Activated T-cell treated with anti-CD3 and anti-CD28 coated beads for 48 hours (primary cell): ENCODE data around the gene ATG12.
"Not testable (repeated sequence)": the region's sequence is repeated elsewhere in the genome, so short reads cannot be mapped to it uniquely, and the experiment has no call there.

ENCODE experiments used
- DNase-seq: peaks from one replicate; pipeline ENCODE4 v3.0.0-alpha.2; 2020; ENCODE audit warnings: low read depth

Gene ATG12

DNA sequence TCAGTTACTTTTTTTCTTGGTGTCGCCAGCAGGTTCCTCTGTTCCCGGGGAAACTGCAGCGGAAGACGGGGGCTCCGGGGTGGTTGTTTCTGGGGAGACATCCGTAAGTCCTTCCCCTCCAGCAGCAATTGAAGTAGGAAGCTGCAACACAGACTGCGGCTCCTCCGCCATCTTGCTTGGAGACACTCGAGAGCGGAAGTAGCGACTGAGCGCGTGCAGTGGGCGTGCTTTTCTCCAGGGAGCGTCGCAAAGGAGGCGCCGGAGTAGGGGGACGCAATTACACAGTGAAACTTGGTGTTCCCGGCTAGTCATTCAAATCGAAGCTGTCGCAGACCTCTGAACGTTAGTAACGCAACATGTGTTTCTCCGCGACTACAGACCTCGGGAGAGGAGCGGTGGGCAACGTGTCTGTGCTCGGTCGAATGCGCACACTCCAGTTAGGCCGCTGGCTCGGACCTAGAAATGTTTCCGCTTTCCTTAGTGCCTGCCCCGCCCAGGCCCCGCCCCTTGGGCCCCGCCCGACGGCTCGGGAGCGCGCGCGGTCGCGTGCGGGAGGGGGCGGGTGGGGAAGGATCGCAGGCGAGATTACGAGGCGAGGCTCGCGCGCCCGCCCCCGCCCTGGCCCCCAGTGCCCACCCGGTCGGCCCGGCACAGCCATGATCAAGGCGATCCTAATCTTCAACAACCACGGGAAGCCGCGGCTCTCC, at the start of gene ATG12, which contains the start of gene AP3S1:
TSS of gene ATG12 (minus strand) at position 184 of the 707 bp plus-strand sequence. CDS start at position 171, 13 bp downstream.
TSS of gene AP3S1 (plus strand) at position 554 of the 707 bp plus-strand sequence. CDS start at position 657, 103 bp downstream.
- peak; percentile 86 for DNase-seq

DNA sequence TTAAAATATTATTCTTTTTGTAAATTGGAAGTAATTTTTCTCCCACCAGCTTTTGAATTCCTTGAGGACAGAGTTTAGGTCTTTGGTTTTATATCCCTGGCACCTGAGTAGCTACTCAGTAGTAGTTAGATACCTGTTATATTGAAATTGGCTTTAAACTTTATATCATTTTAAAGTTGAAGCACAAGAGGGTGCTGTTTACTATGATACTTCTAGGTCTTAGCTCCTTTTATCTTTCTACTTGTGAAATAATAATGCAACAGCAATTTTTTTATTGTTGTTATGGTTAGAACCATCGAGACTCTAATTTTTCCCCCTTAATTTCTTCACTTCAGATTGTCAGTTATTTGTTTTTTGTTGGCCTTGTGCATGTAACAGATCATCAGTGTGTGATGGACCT, 46.7 kb upstream of the ATG12 start:
- no peak for DNase-seq

DNA sequence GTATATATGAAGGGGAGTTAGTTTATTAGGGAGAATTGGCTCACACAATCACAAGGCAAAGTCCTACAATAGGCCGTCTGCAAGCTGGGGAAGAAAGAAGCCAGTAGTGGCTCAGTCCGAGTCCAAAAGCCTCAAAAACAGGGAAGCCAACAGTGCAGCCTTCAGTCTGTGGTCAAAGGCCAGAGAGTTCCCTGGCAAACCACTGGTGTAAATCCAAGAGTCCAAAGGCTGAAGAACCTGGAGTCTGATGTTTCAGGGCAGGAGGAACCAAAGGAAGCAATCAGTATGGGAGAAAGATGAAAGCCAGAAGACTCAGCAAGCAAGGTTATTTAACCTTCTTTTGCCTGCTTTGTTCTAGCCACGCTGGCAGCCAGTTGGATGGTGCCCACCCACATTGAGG, 43.8 kb upstream of the ATG12 start:
- not testable (repeated sequence) for DNase-seq

DNA sequence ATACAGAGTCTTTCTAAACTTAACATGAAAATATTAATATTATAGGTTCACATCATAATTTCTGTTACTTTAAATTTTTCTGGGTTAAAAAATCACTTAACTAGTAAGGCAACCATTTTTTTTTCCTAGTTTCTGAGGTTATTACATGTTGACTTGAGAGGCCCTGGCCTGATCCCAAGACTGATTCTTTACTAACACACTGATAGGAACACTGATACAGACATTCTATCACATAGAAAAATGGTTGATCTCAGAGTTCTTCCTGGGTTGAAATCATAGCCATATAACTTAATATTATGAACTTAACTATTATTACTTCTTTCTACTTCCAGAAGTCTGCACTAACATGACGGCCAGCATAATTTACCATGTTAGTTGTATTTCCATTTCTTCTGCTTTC, 43.3 kb upstream of the ATG12 start:
- DNase-seq, result no peak

DNA sequence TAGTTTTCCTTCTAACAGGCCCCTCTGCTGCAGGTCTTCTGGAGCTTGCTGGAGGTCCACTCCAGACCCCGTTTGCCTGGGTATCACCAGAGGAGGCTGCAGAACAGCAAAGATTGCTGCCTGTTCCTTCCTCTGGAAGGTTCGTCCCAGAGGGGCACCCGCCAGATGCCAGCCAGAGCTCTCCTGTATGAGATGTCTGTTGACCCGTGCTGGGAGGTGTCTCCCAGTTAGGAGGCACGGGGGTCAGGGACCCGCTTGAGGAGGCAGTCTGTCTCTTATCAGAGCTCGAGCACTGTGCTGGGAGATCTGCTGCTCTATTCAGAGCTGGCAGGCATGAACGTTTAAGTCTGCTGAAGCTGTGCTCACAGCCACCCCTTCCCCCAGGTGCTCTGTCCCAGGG, 41.1 kb upstream of the ATG12 start:
- not testable (repeated sequence) for DNase-seq

DNA sequence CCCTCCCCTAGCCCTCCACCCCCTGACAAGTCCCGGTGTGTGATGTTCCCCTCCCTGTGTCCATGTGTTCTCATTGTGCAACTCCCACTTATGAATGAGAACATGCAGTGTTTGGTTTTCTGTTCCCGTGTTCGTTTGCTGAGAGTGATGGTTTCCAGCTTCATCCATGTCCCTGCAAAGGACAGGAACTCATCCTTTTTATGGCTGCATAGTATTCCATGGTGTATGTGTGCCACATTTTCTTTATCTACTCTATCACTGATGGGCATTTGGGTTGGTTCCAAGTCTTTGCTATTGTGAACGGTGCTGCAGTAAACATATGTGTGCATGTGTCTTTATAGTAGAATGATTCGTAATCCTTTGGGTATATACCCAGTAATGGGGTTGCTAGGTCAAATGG, 36.0 kb upstream of the ATG12 start:
- not testable (repeated sequence) for DNase-seq

DNA sequence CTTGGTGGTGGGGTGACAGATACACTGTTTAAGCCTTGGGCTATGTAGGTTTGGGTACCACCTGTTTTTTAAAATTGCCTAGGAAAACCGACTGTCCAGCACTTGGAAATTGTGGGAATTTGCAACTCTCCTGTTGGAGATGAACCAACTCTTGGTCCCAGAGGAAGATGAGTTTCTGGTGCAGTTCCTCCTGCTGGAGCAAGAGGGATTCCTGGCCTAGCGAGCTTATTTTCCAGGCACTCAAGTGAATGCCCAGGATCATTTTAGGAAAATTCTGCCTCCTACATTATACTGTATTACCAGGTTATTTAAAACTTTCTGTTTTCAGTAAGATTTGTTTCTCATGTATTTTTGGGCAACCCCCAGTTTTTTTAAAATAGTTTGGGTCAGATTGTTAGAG, 34.1 kb upstream of the ATG12 start:
- DNase-seq, result no peak

DNA sequence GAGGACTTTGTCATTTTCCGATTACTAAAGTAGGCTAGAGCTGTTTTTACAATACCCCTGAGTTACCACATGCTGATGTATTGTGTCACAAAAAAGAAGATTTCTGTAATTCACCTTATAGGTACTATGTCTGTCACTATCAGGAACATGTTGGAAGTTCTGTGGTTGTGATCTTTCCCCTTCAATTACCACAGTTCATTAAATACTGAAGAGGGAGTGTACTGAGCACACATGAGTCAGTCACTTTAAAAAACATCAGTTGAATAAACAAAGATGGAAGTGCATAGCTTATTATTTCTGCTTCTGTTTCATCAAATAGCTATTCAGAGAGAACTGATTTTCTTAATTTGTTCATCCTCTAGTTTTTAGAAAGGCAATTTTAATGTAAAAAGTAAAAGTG, 32.0 kb upstream of the ATG12 start:
- no peak for DNase-seq

DNA sequence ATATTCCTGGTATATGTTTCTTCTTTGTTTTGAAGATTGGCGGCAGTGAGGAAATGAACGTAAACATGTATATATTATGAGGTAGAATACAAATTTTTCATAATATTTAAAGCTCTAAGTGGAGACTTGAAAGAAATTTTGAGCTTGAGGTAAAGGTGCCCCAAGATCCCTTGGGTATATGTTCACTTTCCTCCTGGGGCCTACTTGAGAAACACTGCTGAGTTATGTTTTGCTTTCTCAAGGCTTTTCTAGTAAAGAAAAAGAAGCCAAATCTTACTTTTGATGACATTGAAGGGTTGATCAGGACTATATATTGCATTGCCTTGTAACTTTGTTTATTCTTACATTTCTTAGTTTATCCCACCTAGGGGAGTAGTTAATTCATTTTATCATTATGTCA, 31.1 kb upstream of the ATG12 start:
- no peak for DNase-seq

DNA sequence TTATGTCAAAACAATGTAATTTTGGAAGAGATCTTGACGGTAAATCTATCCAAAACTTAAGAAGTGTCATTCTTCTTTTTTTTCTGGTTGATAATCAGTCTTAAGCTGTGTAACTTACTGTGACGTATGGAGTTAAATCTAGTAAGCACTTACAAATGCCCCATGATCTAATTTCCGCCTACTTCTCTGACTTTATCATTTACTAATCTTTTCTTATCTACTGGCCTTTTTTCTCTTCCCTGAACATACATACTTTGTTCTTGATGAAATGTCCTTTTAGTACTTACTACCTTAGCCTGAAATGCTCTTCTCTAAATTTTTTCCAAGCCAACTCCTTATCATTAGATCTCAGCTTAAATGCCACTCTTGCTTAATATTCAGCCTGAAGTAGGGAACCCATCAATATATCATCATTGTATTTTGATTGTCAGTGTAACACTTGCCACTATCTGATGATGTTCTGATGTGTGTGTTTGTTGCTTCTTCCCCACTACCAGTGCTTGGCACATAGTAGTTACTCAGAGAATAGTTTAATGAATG, 28.0 kb upstream of the ATG12 start:
- DNase-seq, result no peak

DNA sequence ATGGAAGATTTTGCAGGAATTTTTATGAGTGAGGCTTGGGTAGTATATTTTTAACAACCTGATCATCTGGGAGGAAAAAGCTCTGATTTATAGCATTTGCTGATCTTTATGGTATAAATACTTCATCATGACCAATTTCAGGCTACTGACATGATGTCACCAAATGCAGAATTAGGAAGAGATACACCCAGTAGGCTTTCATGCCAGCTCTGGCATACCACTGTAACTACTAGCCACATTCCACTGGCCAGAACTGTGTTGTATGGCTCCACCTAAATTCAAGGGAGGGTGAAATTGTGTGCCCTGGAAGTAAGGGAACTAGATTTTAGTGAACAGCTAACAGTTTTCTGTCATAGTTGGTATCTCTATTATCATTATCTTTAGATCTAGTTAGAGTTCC, 18.0 kb upstream of the ATG12 start:
- DNase-seq, result no peak

DNA sequence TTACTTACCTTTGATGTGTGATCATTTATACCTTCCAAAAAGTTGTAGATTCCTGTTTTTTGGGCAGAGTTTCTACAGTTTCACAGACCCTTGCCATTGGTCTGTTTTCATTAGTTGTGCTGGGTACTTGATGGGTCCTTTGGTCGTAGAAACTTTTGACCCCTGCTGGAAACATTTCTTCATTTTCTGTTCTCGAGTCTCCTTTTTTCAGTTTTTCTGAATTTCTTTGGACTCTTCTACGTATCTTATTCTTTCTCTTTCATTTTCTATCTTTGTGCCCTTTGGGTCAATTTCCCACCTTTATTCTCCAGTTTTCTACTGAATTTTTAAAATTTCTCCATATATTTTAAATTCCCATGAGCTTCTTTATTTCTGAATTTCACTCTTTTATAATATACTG, 17.0 kb upstream of the ATG12 start:
- DNase-seq, result no peak

DNA sequence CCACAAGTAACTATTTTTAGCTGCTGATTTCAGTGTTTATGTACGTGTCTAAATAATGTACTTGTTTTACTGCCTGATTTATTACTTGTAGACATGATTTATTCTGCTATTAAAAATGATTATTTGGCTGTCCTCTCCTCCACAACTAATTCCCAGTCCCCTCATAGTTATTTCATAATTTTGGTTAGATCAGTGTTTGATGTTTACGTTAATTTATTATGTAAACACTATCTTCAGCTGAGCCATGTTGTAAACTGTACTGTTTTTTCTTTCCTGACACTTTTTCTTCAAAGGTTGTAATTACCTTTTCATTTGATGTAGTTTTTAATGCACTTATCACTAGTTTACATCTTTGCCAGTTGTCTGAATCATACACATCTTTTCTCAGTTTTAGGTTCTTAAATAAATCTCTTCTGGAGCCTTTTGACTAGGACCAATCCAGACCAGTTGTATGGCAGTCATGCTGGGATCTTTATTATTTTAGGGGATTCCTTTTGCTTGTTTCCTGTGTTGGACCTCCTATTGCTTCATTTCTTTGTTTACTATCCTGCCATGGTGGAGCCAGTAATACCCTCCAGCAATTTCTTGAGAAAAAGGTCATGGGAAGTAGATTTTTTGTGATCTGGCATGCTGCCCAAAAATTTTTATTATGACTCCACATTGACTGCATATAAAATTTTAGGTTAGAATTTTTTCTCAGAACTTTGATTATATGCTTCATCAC, 16.4 kb upstream of the ATG12 start:
- no peak for DNase-seq

DNA sequence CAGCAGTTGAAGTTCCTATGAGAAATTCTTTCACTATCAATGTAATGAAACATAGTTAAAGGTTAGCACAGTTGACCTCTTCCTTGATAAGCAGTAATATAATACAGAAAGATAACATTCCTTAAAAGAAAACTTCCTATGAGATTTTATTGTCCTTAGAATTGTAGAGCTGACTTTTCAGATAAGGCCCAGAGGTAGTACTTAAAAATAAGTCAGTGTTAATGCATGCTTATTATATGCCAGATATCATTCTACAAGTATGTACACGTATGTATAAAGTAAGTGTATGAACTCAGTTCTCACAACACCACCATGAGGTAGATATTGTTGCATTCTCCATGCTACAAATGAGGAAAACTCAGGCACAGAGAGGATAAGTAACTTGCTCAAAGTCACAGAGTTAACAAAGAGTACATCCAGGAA, 15.7 kb upstream of the ATG12 start:
- DNase-seq, result no peak

DNA sequence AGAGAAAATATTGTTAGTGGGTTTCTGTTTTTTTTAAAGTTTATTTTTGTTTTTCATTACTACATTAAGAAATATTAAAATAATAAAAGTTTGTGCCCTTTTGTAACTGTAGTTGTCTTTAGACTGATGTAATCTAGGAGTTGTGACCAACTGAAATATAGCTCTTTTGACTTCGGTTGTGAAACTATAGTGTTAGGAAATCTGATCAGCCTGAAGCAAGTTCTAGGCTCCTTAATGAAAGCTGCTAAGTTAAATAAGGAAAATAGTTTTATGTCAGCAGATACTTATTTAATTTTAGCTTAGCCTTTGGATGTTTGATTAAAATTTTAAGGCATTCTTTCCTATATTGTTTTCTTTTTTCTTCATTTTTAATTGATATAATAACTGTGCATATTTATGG, 14.6 kb upstream of the ATG12 start:
- no peak for DNase-seq

DNA sequence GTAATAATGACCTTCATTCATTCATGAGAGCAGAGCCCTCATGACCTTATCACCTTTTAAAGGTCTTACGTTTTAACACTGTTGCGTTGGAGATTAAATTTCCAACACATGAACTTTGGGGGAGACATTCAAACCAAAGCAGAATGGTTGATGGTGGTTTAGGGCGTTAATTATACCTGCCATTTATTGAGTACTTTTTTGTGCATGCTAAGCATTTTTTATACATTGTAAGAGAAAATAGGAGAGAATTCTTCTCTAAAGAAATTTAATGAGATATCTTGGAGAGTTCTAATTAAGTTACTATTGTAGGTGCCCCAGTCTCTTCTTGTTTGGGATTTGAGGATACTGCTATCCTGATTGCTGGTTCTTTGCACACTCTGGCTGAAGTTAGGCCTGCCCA, 12.8 kb upstream of the ATG12 start:
- DNase-seq, result no peak

DNA sequence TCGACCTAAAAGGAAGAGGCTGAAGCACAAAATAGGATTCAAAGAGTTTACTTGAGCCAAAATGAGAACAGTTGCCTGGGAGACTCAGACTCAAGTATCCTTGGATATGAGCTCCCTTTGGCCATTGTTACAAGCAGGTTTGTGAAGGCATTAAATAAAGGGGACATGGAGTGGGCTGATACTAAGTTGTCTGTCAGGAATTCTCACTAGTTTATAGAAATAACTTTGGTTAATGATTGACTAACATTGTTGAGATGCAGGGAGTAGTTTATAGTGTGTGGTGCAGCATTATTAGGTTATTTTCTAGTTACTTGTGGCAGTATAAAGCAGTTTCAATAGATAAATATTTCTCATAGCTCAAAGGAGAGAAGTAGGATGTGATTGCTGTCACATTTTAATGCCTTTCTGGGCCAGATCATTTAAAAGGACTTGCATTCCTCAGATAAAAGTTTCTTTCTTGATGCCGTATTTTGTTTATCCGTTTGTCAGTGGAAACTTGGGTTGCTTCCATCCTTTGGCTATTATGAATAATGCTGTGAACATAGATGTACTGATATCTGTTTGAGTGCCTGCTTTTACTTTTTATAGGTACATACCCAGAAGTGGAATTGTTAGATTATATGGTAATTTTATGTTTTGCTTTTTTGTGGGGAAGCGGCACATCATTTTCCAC, 9.5 kb upstream of the ATG12 start:
- DNase-seq, result no peak

DNA sequence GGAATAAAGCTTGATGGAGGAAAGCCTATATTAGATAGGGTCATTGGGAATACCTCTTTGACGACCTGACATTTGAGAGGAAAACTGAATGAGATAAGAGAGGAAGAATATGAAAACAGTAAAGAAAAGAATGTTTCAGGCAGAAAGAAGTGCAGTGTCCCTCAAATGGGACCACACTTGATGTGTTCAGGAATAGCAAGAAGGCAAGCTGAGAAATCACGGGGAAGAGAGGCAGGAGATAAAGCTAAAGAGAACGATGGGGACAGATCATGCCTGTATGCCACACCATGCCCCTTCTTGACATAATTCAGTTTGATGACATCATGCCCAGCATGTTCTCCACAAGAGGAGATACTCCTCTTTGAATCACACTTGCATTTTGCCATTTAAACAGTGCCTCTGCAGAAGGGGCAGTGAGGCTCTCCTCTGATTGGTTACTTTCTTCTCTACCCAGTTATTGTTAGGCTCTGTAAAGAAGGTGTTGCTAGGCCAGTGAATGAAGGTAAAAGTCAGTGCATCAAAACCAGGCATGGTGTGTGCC, 8.0 kb upstream of the ATG12 start:
- no peak for DNase-seq

DNA sequence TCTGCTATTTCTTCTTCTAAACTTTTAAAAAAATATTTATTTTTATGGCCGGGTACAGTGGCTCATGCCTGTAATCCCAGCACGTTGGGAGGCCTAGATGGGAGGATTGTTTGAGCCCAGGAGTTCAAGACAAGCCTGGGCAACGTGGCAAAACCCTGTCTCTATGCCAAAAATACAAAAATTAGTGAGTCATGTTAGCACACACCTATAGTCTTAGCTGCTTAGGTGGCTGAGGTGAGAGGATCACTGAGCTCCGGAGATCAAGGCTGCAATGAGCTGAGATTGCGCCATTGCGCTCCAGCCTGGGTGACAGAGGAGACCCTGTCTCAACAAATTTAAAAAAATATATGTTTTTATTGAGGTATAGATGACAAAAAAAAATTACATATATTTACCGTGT, 5.9 kb upstream of the ATG12 start:
- no peak for DNase-seq

DNA sequence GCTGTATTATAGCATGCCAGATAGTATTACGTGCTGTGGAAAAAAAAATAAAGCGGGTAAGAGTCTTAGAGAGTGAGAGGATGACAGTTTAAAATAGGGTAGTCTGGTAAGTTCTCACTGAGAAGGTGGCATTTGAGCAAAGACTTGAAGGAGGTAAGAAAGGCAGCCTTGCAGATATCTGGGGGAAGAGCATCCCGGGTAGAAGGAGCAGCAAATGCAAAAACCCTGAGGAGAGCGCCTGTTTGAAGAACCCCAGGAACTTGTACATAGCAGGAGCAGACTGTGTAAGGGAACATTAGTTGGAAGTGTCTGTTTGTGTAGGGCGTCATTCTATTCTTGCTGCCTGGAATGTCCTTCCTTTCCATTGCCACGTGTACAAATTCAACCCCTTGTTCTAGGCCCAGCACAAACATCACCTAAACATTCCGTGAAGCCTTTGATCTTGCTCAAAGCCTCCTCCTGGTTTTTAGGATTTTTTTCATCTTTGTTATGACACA, 3.0 kb upstream of the ATG12 start:
- no peak for DNase-seq

DNA sequence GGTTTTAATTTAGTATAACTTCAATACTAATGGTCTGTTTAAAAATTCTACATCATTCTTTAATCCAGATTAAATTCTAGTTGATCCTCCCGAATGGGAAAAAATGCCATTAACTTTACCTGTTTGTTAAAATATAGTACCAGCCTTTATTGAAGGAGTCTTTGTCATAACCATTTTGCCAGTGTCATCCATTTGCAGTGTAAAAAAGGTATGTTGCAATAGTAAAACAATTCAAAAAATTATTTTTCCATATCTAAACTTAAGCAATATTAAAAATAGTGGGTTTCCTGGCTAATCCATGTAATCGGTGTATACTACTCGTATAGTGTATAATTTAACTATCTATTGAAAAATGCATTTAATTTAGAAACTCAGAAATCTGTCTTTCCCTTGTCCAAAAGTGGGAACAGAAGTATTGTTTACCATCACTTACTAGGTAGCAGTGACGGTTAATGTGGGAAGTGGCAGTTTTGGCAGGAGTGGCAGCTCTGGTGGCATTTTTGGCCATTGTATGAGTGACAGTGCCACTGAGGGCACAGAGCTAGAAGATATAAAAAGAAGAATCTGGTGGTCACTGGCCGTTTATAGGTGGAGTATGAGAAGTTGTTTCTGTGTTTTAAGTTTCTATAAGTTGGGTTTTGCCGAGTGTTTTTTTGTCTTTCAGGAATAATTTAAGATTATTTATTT, 2.2 kb upstream of the ATG12 start:
- DNase-seq, result no peak

DNA sequence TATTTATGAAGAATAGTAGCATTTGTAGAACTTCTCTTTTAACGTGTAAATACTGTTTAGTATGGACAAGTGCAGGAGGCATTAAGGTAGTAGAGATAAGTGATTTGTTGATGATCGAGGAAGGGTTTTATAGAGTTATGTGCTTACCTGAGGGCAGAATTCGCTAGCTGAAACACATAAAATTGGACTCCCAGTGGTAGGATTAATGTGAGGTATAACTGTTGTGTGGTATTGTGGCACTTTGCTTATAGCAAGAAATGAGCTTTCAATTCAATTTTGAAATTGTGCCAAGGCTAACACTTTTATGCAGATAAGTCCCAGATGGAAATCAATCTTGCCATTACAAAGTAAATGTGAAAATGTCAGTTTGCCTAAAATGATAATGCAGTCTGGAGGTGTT, 1.6 kb upstream of the ATG12 start:
- no peak for DNase-seq
